ENCODE results near the gene KIRREL2. TPM values are rescaled to one million over a fixed set of nuclear protein-coding genes. Genes with fewer than 3 reads are reported as not detected.

Gene KIRREL2
- total RNA-seq, 4 donors from 2014 or later = 1.7 TPM; not detected in 3

DNA sequence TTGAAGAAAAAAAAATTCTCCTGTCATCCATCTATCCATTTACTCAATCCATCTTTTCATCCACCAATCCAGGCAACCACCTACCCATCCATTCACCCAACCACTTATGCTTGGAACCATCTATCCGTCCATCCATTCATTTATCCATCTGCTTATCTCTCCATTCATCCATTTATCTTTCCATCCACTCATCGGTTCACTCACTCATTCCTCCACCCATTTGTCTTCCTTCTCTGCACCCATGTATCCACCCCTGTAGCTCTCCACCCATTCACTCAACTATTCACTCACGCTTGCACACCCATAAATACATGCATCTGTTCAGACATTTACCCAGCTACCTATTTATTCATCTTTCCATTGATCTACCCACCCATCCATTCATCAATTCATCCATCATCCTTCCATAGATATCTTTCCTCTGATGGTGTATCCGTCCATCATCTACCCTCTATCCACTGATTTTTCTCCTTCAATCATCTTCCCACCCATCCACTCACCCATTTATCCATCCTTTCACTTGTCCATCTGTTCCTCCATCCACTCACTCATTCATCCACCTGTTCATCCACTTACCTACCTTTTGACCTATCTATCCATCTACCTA, 13.9 kb upstream of the KIRREL2 start:
- no peak for TF ChIP-seq CTCF (IDR thresholded peaks at IDR 0.05)
- peaks cover 0 to 6% (median 3%) of the 10 kb centered on the region in 4 donors for H3K9me3 ChIP-seq
- no peak overlapping the region for H3K27ac ChIP-seq

DNA sequence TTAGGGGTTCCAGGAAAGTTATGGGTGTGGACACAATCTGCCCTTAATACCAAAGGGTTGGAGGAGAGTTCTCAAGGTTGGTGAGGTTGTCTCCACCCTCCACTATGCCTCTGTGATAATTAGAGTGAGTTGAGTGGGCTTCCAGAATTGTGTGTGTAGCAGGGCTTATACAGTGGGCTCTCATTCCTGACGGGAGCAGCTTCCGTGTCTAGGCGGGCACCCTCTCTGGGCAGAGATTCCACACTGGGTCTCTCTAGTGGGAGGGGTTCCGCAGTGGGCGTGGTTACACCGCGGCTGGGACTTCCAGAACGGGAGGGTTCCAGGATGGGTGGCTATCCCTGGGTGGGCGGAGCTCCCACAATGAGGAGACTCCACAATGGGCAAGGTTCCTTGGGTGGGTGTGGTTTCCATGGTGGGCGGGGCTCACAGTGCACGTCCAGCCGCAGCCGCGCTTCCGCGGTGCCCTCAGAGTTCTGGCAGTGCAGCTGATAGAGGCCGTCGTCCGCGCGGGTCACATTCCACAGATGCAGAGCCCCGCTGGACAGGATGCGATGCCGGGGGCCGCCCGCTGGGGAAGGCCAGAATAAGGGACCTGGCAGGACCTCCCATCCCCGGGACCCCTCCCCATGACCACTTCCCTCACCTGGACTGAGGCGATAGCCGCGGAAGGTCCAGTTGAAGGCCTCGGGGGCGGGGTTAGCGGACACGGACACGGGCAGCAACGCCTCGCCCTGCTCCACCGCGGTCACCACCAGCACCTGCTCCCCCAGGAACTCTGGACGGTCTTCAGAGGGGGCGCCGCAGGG, 12.8 kb upstream of the KIRREL2 start:
- Histone ChIP-seq H3K4me1 (peaks cover 0 to 19% (median 7%) of the 10 kb centered on the region in 4 donors), H3K27me3 (peaks cover 0 to 19% of the 10 kb centered on the region in 2 donors), H3K4me3 (no peak overlapping the region), H3K9me3 (peaks cover 0 to 5% (median 3%) of the 10 kb centered on the region in 4 donors), H3K27ac (no peak overlapping the region), H3K36me3 (no peaks in the 10 kb centered on the region)
- DNase-seq = no peak
- TF ChIP-seq POLR2A (IDR thresholded peaks at IDR 0.05) (no peak), CTCF (IDR thresholded peaks at IDR 0.05) (no peak)

More for the DNA sequence above, 13.9 kb upstream of the KIRREL2 start:
- Histone ChIP-seq H3K4me1 (peaks cover 0 to 19% (median 7%) of the 10 kb centered on the region in 4 donors), H3K4me3 (no peak overlapping the region), H3K36me3 (no peaks in the 10 kb centered on the region), H3K27me3 (peaks cover 0 to 19% of the 10 kb centered on the region in 2 donors)
- no peak for DNase-seq

- Histone ChIP-seq H3K4me3 (no peak overlapping the region), H3K4me1 (peaks cover 0 to 19% (median 7%) of the 10 kb centered on the region in 4 donors), H3K9me3 (no peaks in the 10 kb centered on the region), H3K36me3 (no peaks in the 10 kb centered on the region), H3K27me3 (peaks cover 0 to 19% of the 10 kb centered on the region in 2 donors), H3K27ac (no peak overlapping the region)
- TF ChIP-seq CTCF (IDR thresholded peaks at IDR 0.05) = no peak
- no peak for DNase-seq
Observed at GRCh38 chr19:35844482-35845214, 12.1 kb upstream of the KIRREL2 start.

DNA sequence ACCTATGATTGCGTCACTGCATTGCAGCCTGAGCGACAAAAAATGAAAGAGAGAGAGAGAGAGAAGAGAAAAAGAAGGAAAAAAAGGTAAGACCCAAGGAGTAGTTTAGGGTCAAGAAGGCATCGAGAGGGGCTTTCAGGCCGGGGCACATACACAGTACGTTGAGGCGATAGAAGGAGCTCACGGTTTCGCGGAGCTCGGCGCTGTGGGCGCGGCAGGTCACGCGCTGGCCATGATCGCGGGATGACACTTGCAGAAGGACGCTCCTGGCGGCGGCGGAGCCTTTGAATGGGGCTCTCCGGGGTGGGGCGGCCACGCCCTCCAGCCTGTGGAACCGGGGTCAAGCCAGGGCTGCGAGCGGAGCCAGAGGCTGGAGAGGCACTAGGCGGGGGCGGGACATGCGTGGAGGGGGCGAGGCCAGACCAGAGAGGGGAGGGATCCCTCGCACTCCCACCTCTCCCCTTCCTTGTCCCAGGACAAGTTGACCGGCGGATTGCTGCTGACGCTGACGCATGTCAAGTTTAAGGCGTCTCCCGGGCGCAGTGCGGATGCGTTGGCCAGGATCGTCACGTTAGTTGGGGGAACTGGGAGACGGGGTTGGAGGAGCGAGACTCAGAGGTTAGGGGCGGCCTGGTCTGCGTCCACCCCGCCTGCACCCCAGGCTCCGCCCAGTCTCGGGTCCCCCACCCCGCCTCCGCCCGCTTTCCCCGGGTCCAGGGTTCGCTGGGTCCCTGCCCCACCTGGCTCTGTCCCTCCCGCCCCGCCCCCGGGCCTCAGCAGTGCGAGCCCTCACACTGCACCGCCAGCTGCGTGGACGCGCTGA, 11.3 kb upstream of the KIRREL2 start:
- peaks cover 0 to 19% of the 10 kb centered on the region in 2 donors for H3K27me3 ChIP-seq
- H3K4me1 ChIP-seq = peaks cover 0 to 19% (median 7%) of the 10 kb centered on the region in 4 donors
- no peak overlapping the region for H3K27ac ChIP-seq
- TF ChIP-seq CTCF (IDR thresholded peaks at IDR 0.05) = no peak
- no peaks in the 10 kb centered on the region for H3K9me3 ChIP-seq
- peak overlapping the region; percentile 9 to 36 (median 30) for H3K4me3 ChIP-seq
- peak in 2 of 3 donors; percentile 54 to 81 for DNase-seq
- no peaks in the 10 kb centered on the region for H3K36me3 ChIP-seq

All from Peyer's patch (tissue), 4 donors.